TTC549 (cell line): Measurements from ENCODE around the gene PPOX.

Experiments
- FAIRE-seq: peaks from 2 replicates; lab custom pipeline; 2012; peaks lifted over from hg19 to GRCh38; lab: Jason Lieb, UNC

Gene PPOX

GRCh38 chr1:161153682-161154337 is 12.4 kb upstream of the PPOX start, which contains the start of gene UFC1:
Gene UFC1 (plus strand): TSS chr1:161153978. CDS start chr1:161153998, 20 bp downstream.
- peak; percentile 85 for FAIRE-seq

DNA sequence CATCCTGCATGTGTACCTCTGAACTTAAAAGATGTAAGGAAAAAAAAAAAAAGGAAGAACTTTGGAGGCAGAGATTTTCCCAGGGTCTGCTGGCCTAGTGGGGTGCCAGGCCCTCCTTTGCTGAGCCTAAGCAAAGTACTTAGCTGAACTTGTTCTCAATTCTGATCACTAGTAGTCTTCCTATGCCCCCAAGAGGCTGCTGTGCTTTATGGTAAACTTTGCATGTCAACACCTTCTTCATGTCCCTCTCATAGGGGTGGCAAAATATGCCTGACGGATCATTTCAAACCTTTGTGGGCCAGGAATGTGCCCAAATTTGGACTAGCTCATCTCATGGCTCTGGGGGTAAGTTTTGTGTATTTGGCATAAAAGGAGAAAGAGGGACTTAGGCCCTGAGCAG is 8.4 kb upstream of the PPOX start:
- FAIRE-seq, result no peak

GRCh38 chr1:161158316-161159010 is 7.8 kb upstream of the PPOX start:
- no peak for FAIRE-seq

DNA sequence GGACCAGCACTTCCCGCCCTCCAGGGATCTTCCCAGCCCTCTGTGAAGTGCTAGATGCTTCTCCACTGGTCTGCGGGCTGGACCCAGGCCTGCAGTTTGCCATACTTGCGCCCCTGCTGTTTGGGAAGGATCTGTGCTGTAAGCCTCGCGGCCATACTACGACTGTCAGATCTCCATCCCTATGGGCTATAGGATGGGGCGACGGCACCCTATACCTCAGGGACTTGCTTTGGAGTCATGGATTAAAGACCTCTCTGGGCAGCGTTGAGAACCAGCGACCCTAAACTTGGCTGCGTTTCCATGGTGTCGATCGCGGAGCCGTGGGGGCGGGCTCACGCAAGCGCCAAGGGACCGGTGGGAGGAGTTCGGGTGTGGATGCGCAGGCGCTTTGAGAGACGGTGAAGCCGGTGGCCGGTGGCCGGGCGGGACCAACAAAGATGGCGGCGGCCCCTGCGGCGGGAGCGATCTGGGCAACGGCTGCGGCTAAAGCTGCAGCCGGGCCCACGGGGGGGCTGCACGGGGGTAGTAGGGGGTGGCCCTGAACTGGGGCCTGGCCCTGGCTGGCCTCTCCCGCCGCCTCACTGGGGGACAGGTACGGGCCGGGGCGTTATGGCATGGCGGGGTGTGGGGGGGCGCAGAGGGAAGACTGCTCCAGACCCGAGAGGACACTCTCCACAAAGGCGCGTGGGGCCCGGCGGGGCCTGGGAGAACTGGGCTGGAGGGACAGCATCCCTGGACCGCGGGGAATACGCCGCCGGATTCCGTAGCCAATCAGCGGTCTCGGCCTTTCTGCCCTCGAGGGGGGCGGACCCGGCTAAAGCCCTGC is 6.9 kb upstream of the PPOX start, which contains the start of gene USP21:
TSS of gene USP21 (plus strand) at position 414 of the 826 bp plus-strand sequence. CDS start 1,141 bp downstream, outside the sequence.
- peak; percentile 37 for FAIRE-seq

DNA sequence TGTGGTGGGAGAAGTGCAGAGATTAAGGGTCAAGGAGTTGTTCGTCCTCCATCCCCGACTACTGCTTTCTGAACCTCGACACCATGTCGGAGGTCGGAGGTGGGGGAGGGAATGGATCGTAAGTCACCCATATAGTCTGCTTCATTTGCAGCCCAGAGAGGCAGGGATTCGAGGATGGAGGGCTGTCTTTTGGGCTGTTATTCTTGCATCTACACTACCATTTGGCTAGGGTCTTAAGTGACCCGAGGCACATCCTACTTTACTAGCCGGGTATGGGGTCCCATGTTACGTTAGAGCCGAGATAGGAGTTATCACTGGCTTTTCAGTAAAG is 6.3 kb upstream of the PPOX start:
- no peak for FAIRE-seq

DNA sequence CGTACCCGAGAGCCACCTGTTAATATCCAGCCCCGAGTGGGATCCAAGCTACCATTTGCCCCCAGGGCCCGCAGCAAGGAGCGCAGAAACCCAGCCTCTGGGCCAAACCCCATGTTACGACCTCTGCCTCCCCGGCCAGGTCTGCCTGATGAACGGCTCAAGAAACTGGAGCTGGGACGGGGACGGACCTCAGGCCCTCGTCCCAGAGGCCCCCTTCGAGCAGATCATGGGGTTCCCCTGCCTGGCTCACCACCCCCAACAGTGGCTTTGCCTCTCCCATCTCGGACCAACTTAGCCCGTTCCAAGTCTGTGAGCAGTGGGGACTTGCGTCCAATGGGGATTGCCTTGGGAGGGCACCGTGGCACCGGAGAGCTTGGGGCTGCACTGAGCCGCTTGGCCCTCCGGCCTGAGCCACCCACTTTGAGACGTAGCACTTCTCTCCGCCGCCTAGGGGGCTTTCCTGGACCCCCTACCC is 5.5 kb upstream of the PPOX start:
- no peak for FAIRE-seq

DNA sequence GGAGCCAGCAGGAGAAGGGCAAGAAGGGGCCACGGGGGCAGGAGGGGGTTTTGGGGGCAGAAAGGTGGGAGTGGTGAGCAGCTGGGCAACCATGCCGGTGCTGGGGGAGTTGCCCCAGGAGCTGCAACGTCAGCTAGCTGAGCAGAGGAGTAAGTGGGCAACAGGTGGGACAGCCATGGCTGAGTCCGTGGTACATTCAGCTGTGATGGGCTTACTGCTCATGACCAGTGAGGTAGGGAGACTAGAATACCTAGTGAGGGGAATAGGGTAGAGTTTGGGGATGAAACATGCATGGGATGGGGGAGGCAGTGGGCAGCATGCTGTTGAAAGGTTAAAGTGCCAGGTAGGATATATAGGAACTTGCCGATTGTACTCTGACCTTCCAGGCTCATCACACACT is 4.6 kb upstream of the PPOX start:
- no peak for FAIRE-seq

DNA sequence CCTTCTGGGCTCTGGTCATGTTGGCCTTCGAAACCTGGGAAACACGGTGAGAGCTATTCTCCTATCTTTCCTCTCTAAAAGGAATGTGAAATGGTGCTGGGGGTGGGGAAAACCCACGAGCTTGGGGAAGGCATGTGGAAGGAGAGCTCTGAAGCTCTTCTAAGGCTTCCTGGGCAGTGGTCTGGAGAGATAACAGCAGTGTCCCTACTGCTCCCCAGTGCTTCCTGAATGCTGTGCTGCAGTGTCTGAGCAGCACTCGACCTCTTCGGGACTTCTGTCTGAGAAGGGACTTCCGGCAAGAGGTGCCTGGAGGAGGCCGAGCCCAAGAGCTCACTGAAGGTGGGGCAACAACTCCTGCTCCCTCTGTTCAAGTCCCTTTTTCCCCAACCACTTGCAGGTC is 4.2 kb upstream of the PPOX start:
- FAIRE-seq, result no peak

DNA sequence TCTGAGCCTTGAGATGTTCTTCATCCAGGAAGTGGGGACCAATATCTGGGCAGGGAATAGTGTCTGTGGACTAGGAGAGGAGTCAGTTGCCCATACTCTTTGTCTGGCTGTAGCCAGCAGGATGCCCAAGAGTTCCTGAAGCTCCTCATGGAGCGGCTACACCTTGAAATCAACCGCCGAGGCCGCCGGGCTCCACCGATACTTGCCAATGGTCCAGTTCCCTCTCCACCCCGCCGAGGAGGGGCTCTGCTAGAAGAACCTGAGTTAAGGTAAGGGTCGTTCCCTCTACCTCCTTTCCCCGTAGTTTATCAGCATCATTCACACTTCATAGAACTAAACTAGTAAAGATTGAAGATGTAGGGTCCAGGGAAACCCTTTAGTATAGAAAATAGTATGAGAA is 3.4 kb upstream of the PPOX start:
- FAIRE-seq, result no peak

DNA sequence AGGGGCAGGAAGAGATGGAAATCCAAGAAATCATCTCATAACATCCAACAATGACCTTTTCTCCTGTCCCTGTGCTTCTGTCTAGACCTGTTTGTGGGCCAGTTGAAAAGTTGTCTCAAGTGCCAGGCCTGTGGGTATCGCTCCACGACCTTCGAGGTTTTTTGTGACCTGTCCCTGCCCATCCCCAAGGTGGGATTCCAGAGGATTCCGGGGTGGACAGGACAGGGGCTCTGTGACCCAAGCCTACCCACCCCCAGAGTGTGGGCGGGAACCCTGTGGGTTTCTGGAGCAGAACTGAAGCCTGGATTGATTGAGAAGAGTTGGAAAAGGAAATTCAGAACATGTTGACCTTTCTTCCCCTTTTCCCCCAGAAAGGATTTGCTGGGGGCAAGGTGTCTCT is 2.4 kb upstream of the PPOX start:
- no peak for FAIRE-seq

- FAIRE-seq, result no peak
Measured at GRCh38 chr1:161164901-161165610, 1.2 kb upstream of the PPOX start.

GRCh38 chr1:161166669-161167548 is 683 bp downstream of the PPOX start:
- no peak for FAIRE-seq

DNA sequence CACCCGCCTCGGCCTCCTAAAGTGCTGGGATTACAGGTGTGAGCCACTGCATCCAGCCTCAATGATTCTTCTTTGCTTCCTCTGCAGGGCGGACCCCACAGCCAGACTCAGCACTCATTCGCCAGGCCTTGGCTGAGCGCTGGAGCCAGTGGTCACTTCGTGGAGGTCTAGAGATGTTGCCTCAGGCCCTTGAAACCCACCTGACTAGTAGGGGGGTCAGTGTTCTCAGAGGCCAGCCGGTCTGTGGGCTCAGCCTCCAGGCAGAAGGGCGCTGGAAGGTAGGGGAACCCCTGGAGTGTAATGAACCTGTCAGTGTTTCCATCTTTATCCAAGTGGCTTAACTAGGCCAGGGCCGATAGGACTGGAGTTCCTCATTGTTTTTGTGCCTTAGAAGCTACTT is 2.7 kb downstream of the PPOX start:
- FAIRE-seq, result no peak

GRCh38 chr1:161171191-161171590 is 5.0 kb downstream of the PPOX start:
- FAIRE-seq, result no peak

DNA sequence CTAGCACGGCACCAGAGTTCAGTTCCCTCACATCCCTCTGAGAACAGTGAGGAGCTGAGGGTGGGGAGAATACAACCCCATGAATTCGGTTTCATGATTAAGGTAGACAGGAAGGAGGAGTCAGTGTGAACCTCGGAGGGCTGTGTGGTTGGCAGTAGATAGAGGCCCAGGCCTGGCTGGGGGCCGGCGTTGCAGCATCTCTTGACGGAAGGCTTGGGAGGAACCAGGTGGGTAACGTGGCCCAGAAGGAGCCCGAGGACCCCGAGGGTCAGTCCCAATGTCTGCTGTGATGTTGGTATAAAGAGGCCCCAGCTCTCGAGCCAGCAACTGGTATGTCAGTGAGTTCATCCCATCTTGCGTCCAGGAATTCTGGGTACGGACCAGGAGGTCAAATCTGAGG is 5.5 kb downstream of the PPOX start:
- FAIRE-seq, result no peak

DNA sequence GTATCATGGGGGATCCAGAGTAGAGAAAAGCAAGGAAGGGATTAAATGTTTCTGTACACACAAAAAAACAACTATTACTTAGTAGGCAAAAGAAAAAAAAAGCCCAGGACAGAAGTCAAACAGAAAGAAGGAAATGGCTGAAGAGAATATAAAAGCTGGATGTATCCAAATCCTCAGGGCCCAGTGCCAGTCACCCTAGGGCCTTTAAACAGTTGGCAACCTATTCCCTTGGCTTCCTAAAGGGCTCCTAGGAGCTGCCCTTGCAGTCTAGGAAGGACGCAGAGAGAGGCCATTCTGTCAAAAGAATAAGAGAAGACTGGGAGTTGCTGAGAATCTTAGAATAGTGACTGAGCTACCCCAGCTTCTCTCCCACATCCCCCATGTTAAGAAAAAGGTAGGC is 6.1 kb downstream of the PPOX start:
- FAIRE-seq, result no peak

DNA sequence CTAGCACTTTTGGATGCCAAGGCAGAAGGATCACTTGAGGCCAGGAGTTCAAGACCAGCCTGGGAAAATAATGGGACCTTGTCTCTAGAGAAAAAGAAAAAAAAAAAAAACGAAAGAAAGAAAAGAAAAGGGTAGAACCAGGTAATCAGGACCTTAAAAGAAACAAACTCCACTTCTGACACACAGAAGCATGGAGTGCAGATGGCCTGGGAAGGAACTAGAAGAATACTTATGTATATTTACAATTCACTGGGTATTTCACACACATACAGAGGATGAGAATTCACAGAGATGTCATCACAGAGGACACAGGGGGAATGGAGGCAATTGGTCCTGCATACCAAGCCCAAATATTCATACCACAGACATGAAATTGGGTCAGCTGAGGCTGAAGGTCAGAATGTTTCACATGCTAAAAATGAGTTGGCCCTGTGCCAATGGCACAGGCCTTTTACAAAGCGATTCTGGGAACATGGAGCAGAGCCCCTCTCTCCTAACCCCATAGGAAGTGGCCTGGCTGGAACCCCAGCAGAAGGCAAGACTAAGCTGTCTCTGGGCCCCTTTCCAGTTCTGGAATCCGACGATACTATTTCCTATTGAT is 6.7 kb downstream of the PPOX start:
- no peak for FAIRE-seq

- FAIRE-seq, result no peak
Measured at GRCh38 chr1:161173711-161174110, 7.5 kb downstream of the PPOX start.

DNA sequence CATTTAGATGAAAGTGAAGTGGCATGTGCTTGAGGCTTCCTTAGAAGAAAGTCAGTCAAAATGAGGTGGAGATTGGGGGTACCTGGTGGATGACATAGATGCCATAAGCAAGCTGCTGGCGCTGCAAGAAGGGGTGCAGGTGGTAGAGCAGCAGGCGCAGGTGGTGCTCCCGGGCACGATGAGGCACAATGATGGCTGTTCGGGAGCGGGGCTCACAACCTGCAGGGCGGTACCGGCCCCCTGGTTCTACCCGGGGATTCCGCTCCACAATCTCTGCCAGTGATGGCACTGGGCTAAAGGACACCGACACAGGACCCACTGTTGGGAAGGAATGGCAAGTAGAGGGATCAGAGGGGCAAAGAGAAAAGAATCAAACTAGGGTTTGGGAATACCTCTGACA is 8.7 kb downstream of the PPOX start:
- no peak for FAIRE-seq

GRCh38 chr1:161175771-161176453 is 9.7 kb downstream of the PPOX start:
- no peak for FAIRE-seq
